ENCODE results near the gene PGM1. TPM values are rescaled to one million over a fixed set of nuclear protein-coding genes. Genes with fewer than 3 reads are reported as not detected.

Gene PGM1
- polyA plus RNA-seq, 1 of the 3 experiments (the other 2 are of a cell fraction), result 20.7 TPM

- CTCF ChIA-PET, result interaction anchor here (1.8 kb wide), 1 partner anchor 9 kb away, joined by 10 read pairs; no protein-coding TSS in a partner anchor
- no peaks in the 10 kb centered on the region for H3K9me2 ChIP-seq
- no peaks in the 10 kb centered on the region for H3K36me3 ChIP-seq (replicated peaks in 1 of 2; ENCODE audit: control insufficient read depth in 1 of 2, insufficient read depth in 2 of 2, low read length in 1 of 2)
- H3K9me3 ChIP-seq, result no peaks in the 10 kb centered on the region
- H3K27me3 ChIP-seq (ENCODE audit: insufficient read depth), result no peaks in the 10 kb centered on the region
- H4K20me1 ChIP-seq (ENCODE audit: insufficient read depth), result no peaks in the 10 kb centered on the region
- WGBS (ENCODE audit: low lambda C conversion rate), result 76% methylated on average over 6 of the region's 6 CpGs
- POLR2A ChIA-PET, result no interaction called here
- DNase-seq, result no peak
- H3K4me1 ChIP-seq (ENCODE audit: control insufficient read depth in 1 of 2, insufficient read depth in 2 of 2, low read depth in 1 of 2, low read length in 1 of 2), result peaks cover 0 to 13% of the 10 kb centered on the region in 2 experiments; a peak in 2 of 4 replicates
- no peaks in the 10 kb centered on the region for H3F3A ChIP-seq (replicated peaks; ENCODE audit: insufficient read depth)
- no peak overlapping the region for H3K4me2 ChIP-seq
- no peaks in the 10 kb centered on the region for H3K79me2 ChIP-seq (ENCODE audit: insufficient read depth)
- TF ChIP-seq FOXJ3 (CRISPR knock-in tag; IDR thresholded peaks at IDR 0.05), result no peak
- no peak for TF ChIP-seq JUND (IDR thresholded peaks at IDR 0.05)
- no peak for TF ChIP-seq RAD21 (IDR thresholded peaks at IDR 0.05; ENCODE audit: low read length)
- no peak for TF ChIP-seq IRF3 (IDR thresholded peaks at IDR 0.05; ENCODE audit: low read depth, low read length)
- no peak for TF ChIP-seq TCF12 (IDR thresholded peaks at IDR 0.05)
- TF ChIP-seq MEF2A (IDR thresholded peaks at IDR 0.05; ENCODE audit: borderline replicate concordance, low read depth), result no peak
- TF ChIP-seq NRF1 (IDR thresholded peaks at IDR 0.05; ENCODE audit: low read depth, low read length), result no peak
- TF ChIP-seq MXI1 (IDR thresholded peaks at IDR 0.05; ENCODE audit: low read depth, low read length), result no peak
- no peak for TF ChIP-seq RXRA (IDR thresholded peaks at IDR 0.05; ENCODE audit: borderline replicate concordance, low read depth)
- no peak for TF ChIP-seq MAX (IDR thresholded peaks at IDR 0.05; ENCODE audit: low read depth)
- H2AFZ ChIP-seq (ENCODE audit: low read depth), result no peak overlapping the region
- no peak overlapping the region for H3K9ac ChIP-seq
- no peak overlapping the region for H3K4me3 ChIP-seq (ENCODE audit: low read depth in 2 of 2, low read length in 1 of 2)
- H3K27ac ChIP-seq (ENCODE audit: low read depth in 2 of 2, low read length in 1 of 2), result no peak overlapping the region
Observed at GRCh38 chr1:63701187-63701586, 108.0 kb downstream of the PGM1 start.

- ChIA-PET CTCF (interaction anchor here (1.2 to 2.9 kb wide), 3 partner anchors 12 to 543 kb away, joined by 5 to 13 read pairs (median 6); no protein-coding TSS in a partner anchor), POLR2A (no interaction called here)
Observed at GRCh38 chr1:63703701-63704107, 110.5 kb downstream of the PGM1 start.

More at GRCh38 chr1:63703701-63704107, 110.5 kb downstream of the PGM1 start:
- Histone ChIP-seq H3K4me3 (ENCODE audit: low read depth in 2 of 2, low read length in 1 of 2) (no peak overlapping the region), H2AFZ (ENCODE audit: low read depth) (no peak overlapping the region), H3K27me3 (ENCODE audit: insufficient read depth) (no peaks in the 10 kb centered on the region), H3K4me1 (ENCODE audit: control insufficient read depth in 1 of 2, insufficient read depth in 2 of 2, low read depth in 1 of 2, low read length in 1 of 2) (peaks cover 0 to 13% of the 10 kb centered on the region in 2 experiments; a peak in 2 of 4 replicates), H3K9me3 (no peaks in the 10 kb centered on the region), H4K20me1 (ENCODE audit: insufficient read depth) (no peaks in the 10 kb centered on the region), H3K27ac (ENCODE audit: low read depth in 2 of 2, low read length in 1 of 2) (no peak overlapping the region), H3F3A (replicated peaks; ENCODE audit: insufficient read depth) (no peaks in the 10 kb centered on the region), H3K36me3 (replicated peaks in 1 of 2; ENCODE audit: control insufficient read depth in 1 of 2, insufficient read depth in 2 of 2, low read length in 1 of 2) (no peaks in the 10 kb centered on the region), H3K9me2 (no peaks in the 10 kb centered on the region), H3K4me2 (no peak overlapping the region), H3K79me2 (ENCODE audit: insufficient read depth) (no peaks in the 10 kb centered on the region), H3K9ac (no peak overlapping the region)
- TF ChIP-seq FOSL2 (IDR thresholded peaks at IDR 0.05; ENCODE audit: borderline replicate concordance, low read depth) (no peak), SIN3A (IDR thresholded peaks at IDR 0.05; ENCODE audit: borderline replicate concordance, low read depth, low read length) (no peak), JUND (IDR thresholded peaks at IDR 0.05) (no peak), YY1 (IDR thresholded peaks at IDR 0.05; ENCODE audit: low read depth) (no peak), ELF1 (IDR thresholded peaks at IDR 0.05) (no peak), EP300 (IDR thresholded peaks at IDR 0.05; ENCODE audit: borderline replicate concordance in 1 of 2, low read depth in 1 of 2, low read length in 1 of 2) (peak in 1 of 2 experiments; percentile 21; a peak in 1 of 4 replicates), TCF12 (IDR thresholded peaks at IDR 0.05) (no peak), NFIC (IDR thresholded peaks at IDR 0.05; ENCODE audit: borderline replicate concordance) (no peak), ZBTB33 (IDR thresholded peaks at IDR 0.05; ENCODE audit: borderline replicate concordance, low read depth) (no peak), MXI1 (IDR thresholded peaks at IDR 0.05; ENCODE audit: low read depth, low read length) (peak; percentile 18; the same call in 1 of the 2 replicates), NRF1 (IDR thresholded peaks at IDR 0.05; ENCODE audit: low read depth, low read length) (no peak), FOXM1 (IDR thresholded peaks at IDR 0.05; ENCODE audit: low read depth) (no peak), GATA2 (CRISPR knock-in tag; IDR thresholded peaks at IDR 0.05) (0 out of 2 replicates have a peak, but pooled peaks have one; percentile 6), GABPA (IDR thresholded peaks at IDR 0.05; ENCODE audit: low read depth) (no peak), CHD2 (IDR thresholded peaks at IDR 0.05; ENCODE audit: low read length, partially characterized antibody) (no peak), USF1 (IDR thresholded peaks at IDR 0.05; ENCODE audit: borderline replicate concordance, low read depth) (no peak), RAD21 (IDR thresholded peaks at IDR 0.05; ENCODE audit: low read length) (no peak), MEF2A (IDR thresholded peaks at IDR 0.05; ENCODE audit: borderline replicate concordance, low read depth) (no peak)
- TF ChIP-seq, protein P1, sequence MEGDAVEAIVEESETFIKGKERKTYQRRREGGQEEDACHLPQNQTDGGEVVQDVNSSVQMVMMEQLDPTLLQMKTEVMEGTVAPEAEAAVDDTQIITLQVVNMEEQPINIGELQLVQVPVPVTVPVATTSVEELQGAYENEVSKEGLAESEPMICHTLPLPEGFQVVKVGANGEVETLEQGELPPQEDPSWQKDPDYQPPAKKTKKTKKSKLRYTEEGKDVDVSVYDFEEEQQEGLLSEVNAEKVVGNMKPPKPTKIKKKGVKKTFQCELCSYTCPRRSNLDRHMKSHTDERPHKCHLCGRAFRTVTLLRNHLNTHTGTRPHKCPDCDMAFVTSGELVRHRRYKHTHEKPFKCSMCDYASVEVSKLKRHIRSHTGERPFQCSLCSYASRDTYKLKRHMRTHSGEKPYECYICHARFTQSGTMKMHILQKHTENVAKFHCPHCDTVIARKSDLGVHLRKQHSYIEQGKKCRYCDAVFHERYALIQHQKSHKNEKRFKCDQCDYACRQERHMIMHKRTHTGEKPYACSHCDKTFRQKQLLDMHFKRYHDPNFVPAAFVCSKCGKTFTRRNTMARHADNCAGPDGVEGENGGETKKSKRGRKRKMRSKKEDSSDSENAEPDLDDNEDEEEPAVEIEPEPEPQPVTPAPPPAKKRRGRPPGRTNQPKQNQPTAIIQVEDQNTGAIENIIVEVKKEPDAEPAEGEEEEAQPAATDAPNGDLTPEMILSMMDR (IDR thresholded peaks at IDR 0.05), result no peak
- peak; percentile 47 for DNase-seq
- WGBS (ENCODE audit: low lambda C conversion rate), result 62% methylated on average over 8 of the region's 8 CpGs
